ENCODE results near the gene RASGRF2.

GRCh38 chr5:80930940-80931339, 29.2 kb upstream of the RASGRF2 start:
- TF ChIP-seq RAD21 (IDR thresholded peaks at IDR 0.05; ENCODE audit: low read depth) (no peak), CREB1 (IDR thresholded peaks at IDR 0.05; ENCODE audit: low read depth) (no peak), MAX (IDR thresholded peaks at IDR 0.05) (no peak), ZBTB7A (IDR thresholded peaks at IDR 0.05; ENCODE audit: low read depth) (no peak), USF1 (IDR thresholded peaks at IDR 0.05) (no peak), YY1 (IDR thresholded peaks at IDR 0.05; ENCODE audit: low read depth) (no peak), EP300 (IDR thresholded peaks at IDR 0.05; ENCODE audit: borderline replicate concordance) (no peak), FOXM1 (IDR thresholded peaks at IDR 0.05; ENCODE audit: borderline replicate concordance, low read depth) (no peak)

Measured in Ishikawa (cell line).